IPS DF 4.7 (cell line): ENCODE data around the gene SLC28A3.

Source experiments
- DNase-seq: peaks from one replicate; pipeline ENCODE4 v3.0.0-alpha.2; 2013; ENCODE audit warnings: low spot score; ENCODE audit errors: extremely low read depth

SLC28A3 gene

GRCh38 chr9:84241817-84242373 lies 98.7 kb downstream of the SLC28A3 start:
- DNase-seq = no peak

GRCh38 chr9:84239343-84239742 lies 101.2 kb downstream of the SLC28A3 start:
- no peak for DNase-seq

- DNase-seq = peak; percentile 30
Measured at GRCh38 chr9:84238652-84239051, 101.9 kb downstream of the SLC28A3 start.

GRCh38 chr9:84235511-84235910 lies 105.0 kb downstream of the SLC28A3 start:
- no peak for DNase-seq

- DNase-seq = no peak
Measured at GRCh38 chr9:84230355-84231145, 110.0 kb downstream of the SLC28A3 start.

GRCh38 chr9:84229191-84229590 lies 111.4 kb downstream of the SLC28A3 start:
- no peak for DNase-seq

- DNase-seq = no peak
Measured at GRCh38 chr9:84228130-84228720, 112.3 kb downstream of the SLC28A3 start.

GRCh38 chr9:84226126-84226525 lies 114.4 kb downstream of the SLC28A3 start:
- no peak for DNase-seq
